Small intestine (tissue), 7 donors: Measurements from ENCODE around the gene TRRAP. TPM values are rescaled to one million over a fixed set of nuclear protein-coding genes. Genes with fewer than 3 reads are reported as not detected.

Experiments used
- DNase-seq, 2 donors: peaks; one replicate each; pipeline versions ENCODE4 v3.0.0 to v3.0.0-alpha.2; 2013
- FAIRE-seq: peaks from 2 replicates; lab custom pipeline; 2012; peaks lifted over from hg19 to GRCh38; lab: Jason Lieb, UNC
- H3K27ac ChIP-seq, 3 donors: one replicate each; pipeline ENCODE4 v1.5.1; 2013; ENCODE audit warnings: low read length in 2 of 3, mild to moderate bottlenecking in 2 of 3, control low read depth in 1 of 3, inconsistent platforms in 1 of 3, low read depth in 1 of 3, moderate library complexity in 1 of 3
- H3K27me3 ChIP-seq, 3 donors: one replicate each; pipeline ENCODE4 v1.6.1; 2013; ENCODE audit warnings: low read length in 3 of 3, inconsistent platforms in 1 of 3; ENCODE audit not compliant: control insufficient read depth in 3 of 3, insufficient read depth in 3 of 3
- H3K36me3 ChIP-seq, 3 donors: one replicate each; pipeline ENCODE4 v1.6.1; 2013; ENCODE audit warnings: low read length in 3 of 3, inconsistent platforms in 1 of 3, low read depth in 1 of 3, mild to moderate bottlenecking in 1 of 3, moderate library complexity in 1 of 3; ENCODE audit not compliant: control insufficient read depth in 3 of 3, insufficient read depth in 2 of 3
- H3K4me1 ChIP-seq, 3 donors: one replicate each; pipeline ENCODE4 v1.6.1; 2013; ENCODE audit warnings: low read length in 2 of 3, inconsistent platforms in 1 of 3, low read depth in 1 of 3, mild to moderate bottlenecking in 1 of 3, moderate library complexity in 1 of 3; ENCODE audit not compliant: control insufficient read depth in 3 of 3, insufficient read depth in 2 of 3
- H3K4me3 ChIP-seq, 3 donors: one replicate each; pipeline ENCODE4 v1.5.1; 2013; ENCODE audit warnings: low read length in 3 of 3, control low read depth in 1 of 3, inconsistent platforms in 1 of 3, low read depth in 1 of 3, mild to moderate bottlenecking in 1 of 3, moderate library complexity in 1 of 3
- H3K9me3 ChIP-seq, 2 donors: one replicate each; pipeline ENCODE4 v1.6.1; 2013; ENCODE audit warnings: low read depth in 1 of 2, low read length in 1 of 2; ENCODE audit not compliant: control insufficient read depth in 2 of 2, insufficient read depth in 1 of 2
- WGBS, 3 donors: extraction: QIAGEN DNeasy Blood & Tissue Kit; methylation state at CpG; one replicate each; pipeline ENCODE4 v1.1.7; 2013; 5-methylcytosine and 5-hydroxymethylcytosine counted together
- polyA plus RNA-seq, 4 donors: library from polyadenylated mRNA; stranded (reverse) in 3 of 4; unstranded in 1 of 4; fragments of 200-250 nt in 3 of 4; fragments of 120-200 nt in 1 of 4; gene quantifications; one replicate each; pipeline versions ENCODE4 v1.2.1 to v1.2.3, GENCODE V29; 2013
- donor health status: healthy with polysubstance abuse.
- donor health status: control.
- donor health status: control.
- donor health status: Bipolar disorder and iron deficiency.
- donor health status: healthy.

TRRAP gene
- polyA plus RNA-seq, 4 donors, result 5.4 to 26.0 (median 10.1) TPM

DNA sequence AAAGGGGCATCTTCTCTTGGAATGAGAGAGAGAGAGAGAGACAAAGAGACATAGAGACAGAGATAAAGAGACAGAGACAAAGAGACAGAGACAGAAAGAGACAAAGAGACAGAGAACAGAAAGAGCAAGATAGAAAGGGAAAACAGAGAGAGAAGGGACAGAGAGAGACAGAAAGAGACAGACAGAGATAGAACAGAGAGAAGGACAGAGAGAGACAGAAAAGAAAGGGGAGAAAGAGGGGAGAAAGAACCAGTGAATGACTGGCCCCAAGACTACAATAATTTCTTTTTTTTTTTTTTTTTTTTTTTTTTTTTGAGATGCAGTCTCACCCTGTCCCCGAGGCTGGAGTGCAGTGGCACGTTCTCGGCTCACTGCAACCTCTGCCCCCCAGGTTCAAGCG is 16.1 kb upstream of the TRRAP start:
- Histone ChIP-seq H3K4me1 (no peaks in the 10 kb centered on the region), H3K27ac (no peak overlapping the region), H3K4me3 (no peak overlapping the region), H3K27me3 (peaks cover 0 to 3% (median 0%) of the 10 kb centered on the region in 3 donors), H3K36me3 (no peaks in the 10 kb centered on the region), H3K9me3 (no peaks in the 10 kb centered on the region)
- DNase-seq (no peak), FAIRE-seq (no peak)
- 67 to 74% (median 74%) methylated on average over 2 to 4 of the region's 4 CpGs for WGBS, 3 donors

DNA sequence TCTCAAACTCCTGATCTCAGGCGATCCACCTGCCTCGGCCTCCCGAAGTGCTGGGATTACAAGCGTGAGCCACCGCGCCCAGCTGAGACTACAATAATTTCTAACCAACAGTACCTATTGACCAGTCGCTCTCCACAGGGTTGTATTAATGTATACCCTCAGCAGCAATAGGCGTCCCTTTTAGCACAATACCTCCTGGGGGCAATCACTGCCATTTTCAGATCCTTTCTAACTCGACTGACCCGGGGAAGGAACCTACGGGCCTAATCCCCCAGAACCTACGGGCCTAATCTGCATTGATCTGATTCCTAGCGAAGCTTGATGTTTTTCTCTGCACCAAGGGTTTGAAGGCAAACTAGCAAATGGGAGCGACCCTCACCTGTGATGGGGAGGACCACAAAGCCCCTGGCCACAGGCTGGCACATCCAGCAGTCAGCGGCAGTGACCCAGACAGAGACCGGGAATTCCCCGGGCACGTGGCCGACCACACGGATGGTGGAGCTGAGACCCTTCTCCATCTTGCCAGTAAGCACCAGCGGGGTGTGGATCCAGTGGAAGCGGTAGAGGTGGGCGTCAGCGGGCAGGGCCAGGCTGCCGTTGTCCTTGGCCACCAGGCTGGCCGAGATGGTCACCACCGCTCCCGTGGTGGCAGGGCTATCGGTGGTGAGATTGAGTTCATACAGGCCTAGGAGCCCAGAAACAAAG is 15.5 kb upstream of the TRRAP start:
- Histone ChIP-seq H3K4me1 (no peaks in the 10 kb centered on the region), H3K27me3 (peaks cover 0 to 7% (median 3%) of the 10 kb centered on the region in 3 donors), H3K27ac (no peak overlapping the region), H3K9me3 (no peaks in the 10 kb centered on the region), H3K4me3 (no peak overlapping the region), H3K36me3 (no peaks in the 10 kb centered on the region)
- FAIRE-seq (no peak), DNase-seq (no peak)
- WGBS, 3 donors, result 90 to 94% (median 93%) methylated on average over 29 of the region's 29 CpGs

GRCh38 chr7:98863601-98864000 is 14.7 kb upstream of the TRRAP start:
- Histone ChIP-seq H3K4me3 (no peak overlapping the region), H3K9me3 (no peaks in the 10 kb centered on the region), H3K36me3 (no peaks in the 10 kb centered on the region), H3K27me3 (peaks cover 0 to 13% (median 3%) of the 10 kb centered on the region in 3 donors), H3K27ac (no peak overlapping the region), H3K4me1 (no peaks in the 10 kb centered on the region)
- FAIRE-seq (no peak), DNase-seq (no peak)
- WGBS, 3 donors, result 80 to 87% (median 85%) methylated on average over 2 of the region's 2 CpGs

DNA sequence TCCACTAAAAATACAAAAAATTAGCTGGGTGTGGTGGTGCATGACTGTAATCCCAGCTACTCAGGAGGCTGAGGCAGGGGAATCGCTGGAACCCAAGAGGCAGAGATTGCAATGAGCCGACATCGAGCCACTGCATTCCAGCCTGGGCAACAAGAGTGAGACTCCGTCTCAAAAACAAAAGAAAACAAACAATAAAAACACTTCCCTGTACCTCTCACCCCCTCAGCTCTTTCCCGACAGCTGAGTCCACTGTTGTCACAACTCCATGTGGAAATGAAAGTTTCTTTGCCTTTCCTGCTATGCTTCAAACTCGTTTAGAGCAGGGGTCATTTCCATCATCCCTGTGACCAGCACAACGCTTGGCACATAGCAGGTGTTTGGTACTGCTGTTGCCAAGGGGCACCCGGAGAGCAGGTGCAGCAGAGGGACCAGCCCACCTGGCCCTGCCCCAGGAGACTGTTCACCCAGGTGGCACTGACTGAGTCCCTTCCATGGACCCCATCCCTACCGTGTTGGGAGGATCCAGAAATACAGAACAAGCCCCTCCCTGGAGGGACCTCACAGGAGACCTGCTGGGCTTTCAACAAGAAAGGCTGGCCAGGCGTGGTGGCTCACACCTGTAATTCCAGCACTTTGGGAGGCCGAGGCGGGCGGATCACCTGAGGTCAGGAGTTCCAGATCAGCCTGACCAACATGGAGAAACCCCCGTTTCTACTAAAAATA is 13.4 kb upstream of the TRRAP start:
- no peak for FAIRE-seq
- H3K4me3 ChIP-seq, result no peak overlapping the region
- peaks cover 7 to 21% (median 14%) of the 10 kb centered on the region in 3 donors for H3K27me3 ChIP-seq
- no peaks in the 10 kb centered on the region for H3K9me3 ChIP-seq
- H3K4me1 ChIP-seq, result no peaks in the 10 kb centered on the region
- 44 to 70% (median 51%) methylated on average over 14 of the region's 14 CpGs for WGBS, 3 donors
- no peak for DNase-seq
- no peaks in the 10 kb centered on the region for H3K36me3 ChIP-seq
- no peak overlapping the region for H3K27ac ChIP-seq

DNA sequence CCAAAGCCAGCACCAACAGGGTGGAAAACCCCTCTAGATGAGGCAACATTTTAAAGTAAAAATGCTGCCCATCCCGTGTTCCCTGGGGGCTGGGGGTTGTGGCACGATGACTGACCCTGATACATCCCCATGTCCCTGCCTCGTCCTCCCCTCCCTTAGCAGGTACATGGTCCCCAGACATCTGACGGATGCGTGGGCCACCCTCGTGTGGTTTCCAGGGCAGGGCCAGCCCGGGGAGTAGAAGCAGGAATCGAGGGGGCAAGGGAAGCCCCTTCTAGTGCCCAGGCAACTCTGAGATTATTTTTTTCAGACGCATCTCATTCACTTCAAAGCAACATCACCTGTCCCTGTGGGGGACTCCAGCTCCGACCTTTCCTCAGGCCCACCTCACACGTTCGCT is 12.0 kb upstream of the TRRAP start:
- Histone ChIP-seq H3K9me3 (no peaks in the 10 kb centered on the region), H3K4me3 (no peak overlapping the region), H3K4me1 (no peaks in the 10 kb centered on the region), H3K27ac (no peak overlapping the region), H3K36me3 (no peaks in the 10 kb centered on the region), H3K27me3 (peaks cover 13 to 34% (median 18%) of the 10 kb centered on the region in 3 donors)
- 82 to 88% (median 84%) methylated on average over 12 of the region's 12 CpGs for WGBS, 3 donors
- DNase-seq (no peak), FAIRE-seq (no peak)

GRCh38 chr7:98866765-98867164 is 11.6 kb upstream of the TRRAP start:
- no peaks in the 10 kb centered on the region for H3K36me3 ChIP-seq
- 76 to 85% (median 81%) methylated on average over 7 of the region's 7 CpGs for WGBS, 3 donors
- H3K4me1 ChIP-seq, result no peaks in the 10 kb centered on the region
- no peak overlapping the region for H3K27ac ChIP-seq
- no peak for FAIRE-seq
- no peak for DNase-seq
- H3K4me3 ChIP-seq, result no peak overlapping the region
- no peaks in the 10 kb centered on the region for H3K9me3 ChIP-seq
- H3K27me3 ChIP-seq, result peaks cover 16 to 38% (median 18%) of the 10 kb centered on the region in 3 donors

DNA sequence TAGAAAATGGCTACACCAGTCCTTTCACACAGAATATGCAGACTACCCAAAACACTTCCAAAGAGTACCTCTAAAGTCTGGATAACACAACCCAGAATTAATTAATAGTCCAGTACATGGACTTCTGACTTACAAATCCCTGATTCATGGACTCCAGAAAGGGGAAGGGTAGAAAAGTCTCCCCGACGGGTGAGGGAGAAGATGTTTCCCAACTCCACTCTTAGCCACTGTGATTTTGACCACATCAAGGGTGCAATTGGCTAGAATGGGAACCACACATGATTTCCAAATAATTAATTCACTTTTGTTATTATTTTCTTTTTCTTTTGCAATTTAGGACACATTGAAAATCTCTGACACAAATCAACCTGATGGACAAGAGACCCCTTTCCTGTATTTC is 9.9 kb upstream of the TRRAP start:
- Histone ChIP-seq H3K9me3 (no peaks in the 10 kb centered on the region), H3K27ac (no peak overlapping the region), H3K4me1 (no peaks in the 10 kb centered on the region), H3K36me3 (no peaks in the 10 kb centered on the region), H3K4me3 (no peak overlapping the region), H3K27me3 (peaks cover 16 to 39% (median 18%) of the 10 kb centered on the region in 3 donors)
- no peak for DNase-seq
- 56 to 65% (median 63%) methylated on average over 2 of the region's 2 CpGs for WGBS, 3 donors
- no peak for FAIRE-seq

DNA sequence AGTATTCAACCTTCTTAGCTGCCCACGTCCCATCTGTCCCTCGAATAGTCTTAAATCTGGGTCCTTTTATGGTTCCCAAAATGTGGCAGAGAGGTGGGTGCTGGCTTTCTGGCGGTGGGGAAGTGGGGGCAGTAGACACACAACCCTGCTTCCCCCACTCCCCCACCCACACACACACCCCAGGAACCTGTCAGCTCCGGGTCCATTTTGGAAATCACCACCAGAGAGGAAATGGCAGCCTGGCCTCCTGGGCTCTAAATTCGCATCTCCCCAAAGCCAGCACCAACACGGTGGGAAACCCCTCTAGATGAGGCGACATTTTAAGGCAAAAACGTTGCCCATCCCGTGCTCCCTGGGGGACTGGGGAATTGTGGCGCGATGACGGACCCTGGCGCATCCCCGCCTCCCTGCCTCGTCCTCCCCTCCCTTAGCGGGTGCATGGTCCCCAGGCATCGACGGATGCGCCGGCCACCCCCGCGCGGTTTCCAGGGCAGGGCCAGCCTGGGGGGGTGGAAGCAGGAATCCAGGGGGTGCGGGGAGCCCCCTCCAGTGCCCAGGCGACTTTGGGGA is 9.2 kb upstream of the TRRAP start:
- 14 to 19% (median 15%) methylated on average over 25 of the region's 25 CpGs for WGBS, 3 donors
- Histone ChIP-seq H3K36me3 (no peaks in the 10 kb centered on the region), H3K4me1 (no peaks in the 10 kb centered on the region), H3K27ac (no peak overlapping the region), H3K9me3 (no peaks in the 10 kb centered on the region), H3K4me3 (peak overlapping the region in 1 of 3 donors; percentile 19), H3K27me3 (peaks cover 16 to 39% (median 18%) of the 10 kb centered on the region in 3 donors)
- DNase-seq (no peak), FAIRE-seq (no peak)
